Endothelial cell of umbilical vein (primary cell): Measurements from ENCODE around the gene C1orf167. TPM values are rescaled to one million over a fixed set of nuclear protein-coding genes. Genes with fewer than 3 reads are reported as not detected.
A peak's percentile ranks its signal among the peaks of the same experiment; 100 is the strongest.

Experiments
- BruUV-seq: library from RNA; stranded (reverse); fragments of 400-500 nt; replicated peaks from 2 replicates; lab custom pipeline; 2021; lab: Mats Ljungman, UMichigan
- CTCF ChIA-PET: fragments of 300-600, 350-600 bp; sonication (Branson Sonifier 250); formaldehyde crosslinking; loops from one replicate; lab custom pipeline; 2021; ENCODE audit warnings: antibody characterized with exemption, inconsistent platforms; lab: Charles Lee
- POLR2A ChIA-PET: fragments of 300-600, 350-600 bp; sonication (Branson Sonifier 250); formaldehyde crosslinking; loops from one replicate; lab custom pipeline; 2021; ENCODE audit warnings: antibody characterized with exemption, inconsistent platforms; lab: Charles Lee
- DNase-seq: peaks from one replicate; pipeline ENCODE4 v3.0.0-alpha.2; 2011; ENCODE audit warnings: low read depth, low spot score
- FAIRE-seq: peaks from 2 replicates; lab custom pipeline; 2011; peaks lifted over from hg19 to GRCh38; lab: Jason Lieb, UNC
- H2AFZ ChIP-seq: 2 replicates; pipeline ENCODE4 v1.6.0; 2012; ENCODE audit warnings: low read depth, low read length, control low read depth, inconsistent platforms
- H3K27ac ChIP-seq: 2 replicates; pipeline ENCODE4 v1.5.1; 2011; ENCODE audit warnings: low read depth, mild to moderate bottlenecking, control low read depth, low read length, moderate library complexity; ENCODE audit not compliant: insufficient read depth
- H3K27me3 ChIP-seq, 2 experiments: 2 replicates each; pipeline versions ENCODE4 v1.6.0 to v1.6.1; 2011; ENCODE audit warnings: low read length in 2 of 2, mixed read lengths in 1 of 2; ENCODE audit not compliant: control insufficient read depth in 2 of 2, insufficient read depth in 2 of 2
- H3K36me3 ChIP-seq, 2 experiments: 2 replicates in 1 of 2; 3 replicates in 1 of 2; pipeline ENCODE4 v1.5.1; 2011; ENCODE audit warnings: low read length in 2 of 2, mild to moderate bottlenecking in 1 of 2, moderate library complexity in 1 of 2; ENCODE audit not compliant: control insufficient read depth in 2 of 2, insufficient read depth in 2 of 2; ENCODE audit errors: extremely low read depth in 1 of 2
- H3K4me1 ChIP-seq: 3 replicates; pipeline ENCODE4 v1.5.1; 2011; ENCODE audit warnings: mild to moderate bottlenecking, low read length; ENCODE audit not compliant: control insufficient read depth, insufficient read depth; ENCODE audit errors: extremely low read depth
- H3K4me2 ChIP-seq: 2 replicates; pipeline ENCODE4 v1.6.1; 2011; ENCODE audit warnings: low read length, control low read depth, mixed read lengths; ENCODE audit not compliant: insufficient read depth
- H3K4me3 ChIP-seq, 3 experiments: fragments of 200-600 bp in 1 of 3; sonication (generic), shearing (Covaris generic) in 1 of 3; replicated peaks in 1 of 3; 2 replicates each; pipeline ENCODE4 v1.5.1; 2011 to 2016; ENCODE audit warnings: control low read depth in 3 of 3, low read length in 3 of 3, mild to moderate bottlenecking in 2 of 3, inconsistent platforms in 1 of 3, low read depth in 1 of 3, moderate library complexity in 1 of 3; ENCODE audit not compliant: insufficient read depth in 1 of 3
- H3K79me2 ChIP-seq: 2 replicates; pipeline ENCODE4 v1.6.0; 2012; ENCODE audit warnings: low read length, inconsistent platforms; ENCODE audit not compliant: control insufficient read depth, insufficient read depth
- H3K9ac ChIP-seq: replicated peaks from 2 replicates; pipeline ENCODE3; 2011; ENCODE audit warnings: low read length, control low read depth; ENCODE audit not compliant: insufficient read depth; ENCODE audit errors: extremely low read depth
- H3K9me1 ChIP-seq: replicated peaks from 3 replicates; pipeline ENCODE4 v1.6.0; 2011; ENCODE audit warnings: mild to moderate bottlenecking, low read length; ENCODE audit not compliant: control insufficient read depth, insufficient read depth; ENCODE audit errors: extremely low read depth
- H3K9me3 ChIP-seq: replicated peaks from 2 replicates; pipeline ENCODE4 v1.5.1; 2012; ENCODE audit warnings: low read length, inconsistent platforms; ENCODE audit not compliant: control insufficient read depth, insufficient read depth
- H4K20me1 ChIP-seq: replicated peaks from 2 replicates; pipeline ENCODE3; 2011; ENCODE audit warnings: mild to moderate bottlenecking, low read length; ENCODE audit not compliant: control insufficient read depth, insufficient read depth; ENCODE audit errors: extremely low read depth
- CTCF ChIP-seq, 2 donors: IDR thresholded peaks; 1 replicate in 1 of 2; 2 replicates in 1 of 2; pipeline ENCODE4 v1.5.1; 2011; ENCODE audit warnings: low read length in 2 of 2, mild to moderate bottlenecking in 2 of 2, moderate library complexity in 2 of 2, control low read depth in 1 of 2, inconsistent platforms in 1 of 2, low read depth in 1 of 2; ENCODE audit not compliant: insufficient read depth in 1 of 2; ENCODE audit errors: extremely low read depth in 1 of 2
- EZH2 ChIP-seq: IDR thresholded peaks from 2 replicates; pipeline ENCODE4 v1.6.1; 2012; ENCODE audit warnings: borderline replicate concordance, low read depth, mild to moderate bottlenecking, moderate library complexity, low read length, inconsistent platforms; ENCODE audit not compliant: severe bottlenecking
- FOS ChIP-seq: IDR thresholded peaks from 2 replicates; pipeline ENCODE4 v1.6.1; 2011; ENCODE audit warnings: mild to moderate bottlenecking, low read length, moderate library complexity, borderline replicate concordance; ENCODE audit not compliant: insufficient read depth
- GATA2 ChIP-seq: IDR thresholded peaks from 2 replicates; pipeline ENCODE4 v1.7.0; 2011; ENCODE audit warnings: low read depth, mild to moderate bottlenecking, moderate library complexity, mixed read lengths, low read length; ENCODE audit not compliant: insufficient read length, insufficient read depth
- JUN ChIP-seq: IDR thresholded peaks from 2 replicates; pipeline ENCODE4 v1.6.1; 2011; ENCODE audit warnings: borderline replicate concordance, low read depth; ENCODE audit not compliant: insufficient read length, insufficient read depth
- dilution Hi-C: fragments of 300-500 bp; cut with MboI; formaldehyde crosslinking; loops from one replicate; pipeline ENCODE4 v1.15.0; 2019; ENCODE audit warnings: low sequenced_read_pairs; ENCODE audit not compliant: extremely low pct_ligation_motif_present
- intact Hi-C: fragments of 100-400 bp; cut with micrococcal nuclease; formaldehyde crosslinking; loops from one replicate; pipeline ENCODE4 v1.10.0; 2022
- polyA plus RNA-seq, 4 experiments: library from polyadenylated mRNA; depleted of rRNA in 3 of 4; stranded (reverse) in 3 of 4; unstranded in 1 of 4; fragments of >200 nt; gene quantifications; 2 replicates each; pipeline versions ENCODE4 v1.2.1 to v1.2.3, GENCODE V29; 2011 to 2012; ENCODE audit warnings: missing spikeins in 1 of 4
- total RNA-seq: library from RNA; stranded (reverse); gene quantifications from 2 replicates; pipeline ENCODE4 v1.2.3, GENCODE V29; 2021
- TF ChIP-seq, protein P1 (sequence below): IDR thresholded peaks from 2 replicates; pipeline ENCODE4 v1.6.1; 2011; ENCODE audit not compliant: insufficient read depth, insufficient read length

The C1orf167 gene
- total and polyA plus RNA-seq, 2 donors (not counting 3 experiments of a cell fraction or from before 2014, with no cell fraction given) = not detected

- Histone ChIP-seq H3K36me3 (no peaks in the 10 kb centered on the region), H3K79me2 (no peaks in the 10 kb centered on the region), H3K9ac (peak within 1 kb of the TSS; percentile 43), H3K27me3 (no peaks in the 10 kb centered on the region), H3K4me3 (peak within 1 kb of the TSS; percentile 42 to 93 (median 57)), H4K20me1 (no peaks in the 10 kb centered on the region), H3K4me2 (peak within 1 kb of the TSS; percentile 90), H3K9me3 (no peaks in the 10 kb centered on the region), H3K9me1 (no peaks in the 10 kb centered on the region), H2AFZ (peak within 1 kb of the TSS; percentile 74), H3K4me1 (peaks cover 14% of the 10 kb centered on the region), H3K27ac (peak within 1 kb of the TSS; percentile 18)
- TF ChIP-seq, protein P1, sequence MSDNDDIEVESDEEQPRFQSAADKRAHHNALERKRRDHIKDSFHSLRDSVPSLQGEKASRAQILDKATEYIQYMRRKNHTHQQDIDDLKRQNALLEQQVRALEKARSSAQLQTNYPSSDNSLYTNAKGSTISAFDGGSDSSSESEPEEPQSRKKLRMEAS = peak; percentile 94
- TF ChIP-seq CTCF (IDR thresholded peaks at IDR 0.05; ENCODE audit: extremely low read depth in 1 of 2, insufficient read depth in 1 of 2, low read depth in 1 of 2, low read length in 2 of 2) (peak in 1 of 2 donors; percentile 29), EZH2 (no peak), JUN (no peak), GATA2 (no peak), FOS (no peak)
- DNase-seq (peak; percentile 89), FAIRE-seq (peak; percentile 89)
- intact Hi-C loops = loop anchor here (1.0 to 10.0 kb wide), 3 partner anchors 67 to 461 kb away; partner anchors contain the start of genes DISP3 and UBIAD1
- POLR2A ChIA-PET = interaction anchor here (0.9 to 1.1 kb wide), 2 partner anchors 67 to 172 kb away, joined by 3 read pairs; no protein-coding TSS in a partner anchor
- BruUV-seq = no TSS peak
- CTCF ChIA-PET = interaction anchor here (0.8 to 4.3 kb wide), 10 partner anchors 10 to 90 kb away, joined by 3 to 22 read pairs (median 3); no protein-coding TSS in a partner anchor
- dilution Hi-C loops = no loop called here
These were observed 25.9 kb upstream of the C1orf167 start, which contains the start of gene AGTRAP for GRCh38 chr1:11735854-11736745. TSS of gene AGTRAP (plus strand) at chr1:11736136. CDS start at chr1:11736209, 73 bp downstream.
